Urothelium cell line (cell line): ENCODE measurements around the gene SKAP1.
"Not testable (repeated sequence)": the region's sequence is repeated elsewhere in the genome, so short reads cannot be mapped to it uniquely, and the experiment has no call there.

Experiments used
- DNase-seq: peaks from one replicate; pipeline ENCODE4 v3.0.0; 2011; ENCODE audit warnings: low spot score, mixed read lengths
- FAIRE-seq: peaks from 2 replicates; lab custom pipeline; 2011; peaks lifted over from hg19 to GRCh38; lab: Jason Lieb, UNC

SKAP1 gene

GRCh38 chr17:48374650-48375230 is 55.3 kb downstream of the SKAP1 start:
- FAIRE-seq (no peak), DNase-seq (no peak)

GRCh38 chr17:48373883-48374282 is 56.1 kb downstream of the SKAP1 start:
- DNase-seq, result no peak
- FAIRE-seq, result no peak

GRCh38 chr17:48373130-48373830 is 56.7 kb downstream of the SKAP1 start:
- no peak for FAIRE-seq
- no peak for DNase-seq

- FAIRE-seq, DNase-seq: not testable (repeated sequence)
Measured at GRCh38 chr17:48368967-48369366, 61.0 kb downstream of the SKAP1 start.

- no peak for FAIRE-seq
- no peak for DNase-seq
Measured at GRCh38 chr17:48368352-48368908, 61.6 kb downstream of the SKAP1 start.

GRCh38 chr17:48363161-48363560 is 66.9 kb downstream of the SKAP1 start:
- DNase-seq (no peak), FAIRE-seq (no peak)

- not testable (repeated sequence) for DNase-seq, FAIRE-seq
Measured at GRCh38 chr17:48360861-48361633, 69.0 kb downstream of the SKAP1 start.

GRCh38 chr17:48357779-48358602 is 72.0 kb downstream of the SKAP1 start:
- DNase-seq, result no peak

GRCh38 chr17:48356866-48357265 is 73.1 kb downstream of the SKAP1 start:
- FAIRE-seq (no peak), DNase-seq (no peak)

More at GRCh38 chr17:48357779-48358602, 72.0 kb downstream of the SKAP1 start:
- no peak for FAIRE-seq

- FAIRE-seq (no peak), DNase-seq (no peak)
Measured at GRCh38 chr17:48352630-48353029, 77.4 kb downstream of the SKAP1 start.

GRCh38 chr17:48351911-48352332 is 78.1 kb downstream of the SKAP1 start:
- DNase-seq, result peak; percentile 31
- FAIRE-seq, result no peak

- no peak for DNase-seq
- FAIRE-seq, result no peak
Measured at GRCh38 chr17:48348352-48348751, 81.7 kb downstream of the SKAP1 start.

GRCh38 chr17:48347177-48347576 is 82.8 kb downstream of the SKAP1 start:
- no peak for FAIRE-seq
- DNase-seq, result no peak

GRCh38 chr17:48344251-48344650 is 85.8 kb downstream of the SKAP1 start:
- DNase-seq (no peak), FAIRE-seq (no peak)

- FAIRE-seq (no peak), DNase-seq (no peak)
Measured at GRCh38 chr17:48340916-48341315, 89.1 kb downstream of the SKAP1 start.

- DNase-seq, result no peak
- no peak for FAIRE-seq
Measured at GRCh38 chr17:48338720-48339119, 91.3 kb downstream of the SKAP1 start.

GRCh38 chr17:48337903-48338302 is 92.1 kb downstream of the SKAP1 start:
- not testable (repeated sequence) for FAIRE-seq, DNase-seq

GRCh38 chr17:48336986-48337385 is 93.0 kb downstream of the SKAP1 start:
- DNase-seq (no peak), FAIRE-seq (no peak)

- peak; percentile 12 for DNase-seq
- FAIRE-seq, result no peak
Measured at GRCh38 chr17:48335858-48336500, 94.0 kb downstream of the SKAP1 start.

- no peak for FAIRE-seq
Measured at GRCh38 chr17:48335146-48335784, 94.7 kb downstream of the SKAP1 start.

More at GRCh38 chr17:48335146-48335784, 94.7 kb downstream of the SKAP1 start:
- DNase-seq, result no peak
